CD4-positive, alpha-beta T cell treated with Interleukin-10 for 1 hour (primary cell): Measurements from ENCODE around the gene SRGAP3.
"Not testable (repeated sequence)": the region's sequence is repeated elsewhere in the genome, so short reads cannot be mapped to it uniquely, and the experiment has no call there.

Source experiments
- DNase-seq: peaks from one replicate; pipeline ENCODE4 v3.0.0-alpha.2; 2020

SRGAP3 gene

DNA sequence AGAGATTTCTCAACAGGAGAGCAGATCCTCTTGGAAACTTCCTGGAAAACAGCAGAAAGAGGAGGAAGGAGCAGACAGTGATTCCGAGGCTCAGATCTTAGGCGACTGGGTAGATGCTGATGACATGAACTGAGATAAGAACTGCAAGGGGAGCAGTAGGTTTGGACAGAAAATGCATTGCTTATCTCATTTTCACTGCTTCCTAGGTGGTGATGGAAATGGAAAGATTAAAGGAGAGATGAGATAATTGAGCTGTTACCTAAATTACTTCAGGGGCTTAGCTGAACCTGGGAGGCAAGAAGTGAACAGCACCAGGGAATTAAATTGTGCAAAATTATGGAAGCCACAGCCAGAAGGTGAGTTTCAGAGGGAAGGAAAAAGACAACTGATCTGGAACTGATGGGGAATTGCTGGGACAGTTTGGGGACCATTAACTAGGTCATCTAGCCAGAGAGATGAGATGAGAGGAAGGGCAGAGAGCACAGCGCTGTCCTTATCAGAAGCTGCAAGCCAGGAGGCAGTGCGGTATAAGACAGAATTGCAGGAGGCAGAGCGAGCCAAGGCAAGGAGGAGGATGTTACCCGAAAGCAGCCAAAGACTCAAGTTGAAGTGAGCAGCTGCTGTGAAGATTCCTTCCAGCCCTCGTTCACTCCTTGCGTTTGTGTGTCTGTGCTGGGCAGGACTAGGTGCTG lies 140.4 kb downstream of the SRGAP3 start:
- DNase-seq, result no peak

DNA sequence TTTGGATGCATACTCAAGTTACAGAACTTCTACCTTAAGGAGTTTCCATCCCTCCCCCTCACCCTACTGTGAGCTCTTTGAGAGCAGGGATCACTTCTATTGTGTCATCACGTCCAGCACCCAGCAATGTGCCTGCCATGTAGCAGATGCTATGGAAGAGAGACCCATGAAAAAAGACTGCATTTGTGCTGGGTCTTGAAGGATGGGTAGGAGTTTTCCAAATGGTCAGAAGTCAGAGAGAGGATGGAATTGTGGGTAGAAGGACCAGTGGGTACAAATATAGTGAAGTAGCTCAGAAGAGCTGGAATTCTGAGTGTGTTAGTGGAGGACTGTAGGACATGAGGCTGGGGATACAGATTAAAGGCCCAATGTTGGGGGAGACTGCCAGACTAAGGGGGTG lies 141.7 kb downstream of the SRGAP3 start:
- no peak for DNase-seq

DNA sequence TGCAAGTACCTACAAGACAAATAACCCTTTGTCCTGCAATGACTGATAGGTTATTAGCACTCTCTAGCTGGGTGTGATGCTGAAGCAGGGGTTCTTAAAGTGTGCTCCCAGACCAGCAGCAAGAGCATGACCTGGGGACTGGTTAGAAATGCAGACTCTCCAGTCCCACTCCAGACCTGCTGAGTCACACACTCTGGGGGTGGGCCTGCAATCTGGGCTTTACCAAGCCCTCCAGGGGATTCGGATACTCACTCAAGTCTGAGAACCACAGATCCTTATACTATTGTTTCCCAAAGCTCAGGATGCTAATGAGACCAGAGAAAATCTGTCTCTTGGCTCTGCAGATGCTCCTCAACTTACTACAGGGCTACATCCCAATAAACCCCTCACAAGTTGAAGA lies 144.0 kb downstream of the SRGAP3 start:
- DNase-seq, result no peak

- DNase-seq, result no peak
These were observed 145.3 kb downstream of the SRGAP3 start for GRCh38 chr3:9104121-9104520.

GRCh38 chr3:9102240-9102981 lies 147.0 kb downstream of the SRGAP3 start:
- no peak for DNase-seq

DNA sequence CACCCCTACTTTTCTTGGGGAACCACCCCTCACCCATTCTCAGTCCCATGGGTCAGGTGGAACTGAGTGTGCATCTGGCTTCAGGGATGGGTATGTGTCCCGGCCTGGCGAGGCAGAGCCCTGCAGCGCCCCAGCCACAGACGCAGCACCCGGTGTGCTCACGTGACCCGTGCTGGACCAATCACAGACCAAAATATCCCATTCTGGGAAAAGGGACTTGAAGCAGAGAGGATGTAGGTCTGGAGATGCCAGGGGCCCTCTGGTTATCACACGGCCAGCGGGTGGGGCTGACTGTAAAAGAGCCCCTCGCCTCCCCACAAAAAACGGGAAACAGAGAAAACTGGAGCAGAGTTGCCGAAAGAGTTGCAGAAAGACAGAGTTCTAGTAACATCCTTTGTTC lies 148.2 kb downstream of the SRGAP3 start:
- DNase-seq, result no peak

DNA sequence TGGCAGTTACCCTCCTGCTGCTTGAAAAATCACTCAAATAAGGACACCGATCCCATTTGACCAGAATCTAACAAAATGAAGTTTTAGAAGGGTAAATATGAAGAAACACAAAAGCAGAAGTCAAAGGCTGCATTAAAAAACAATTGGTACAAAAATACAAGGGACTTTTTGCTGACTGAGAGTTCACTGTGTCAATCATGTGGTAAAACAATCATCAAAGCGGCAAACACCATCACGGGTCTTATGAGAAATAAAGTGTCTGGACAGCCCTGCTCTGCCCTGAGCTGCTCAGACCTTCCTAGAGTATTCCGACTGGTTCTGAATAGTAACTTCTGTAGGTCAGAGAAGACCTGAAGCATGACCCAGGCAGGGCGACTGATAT lies 148.9 kb downstream of the SRGAP3 start:
- DNase-seq, result no peak

GRCh38 chr3:9099702-9100512 lies 149.5 kb downstream of the SRGAP3 start:
- no peak for DNase-seq

GRCh38 chr3:9098716-9099675 lies 150.4 kb downstream of the SRGAP3 start:
- DNase-seq, result no peak

GRCh38 chr3:9097495-9097894 lies 152.0 kb downstream of the SRGAP3 start:
- no peak for DNase-seq

DNA sequence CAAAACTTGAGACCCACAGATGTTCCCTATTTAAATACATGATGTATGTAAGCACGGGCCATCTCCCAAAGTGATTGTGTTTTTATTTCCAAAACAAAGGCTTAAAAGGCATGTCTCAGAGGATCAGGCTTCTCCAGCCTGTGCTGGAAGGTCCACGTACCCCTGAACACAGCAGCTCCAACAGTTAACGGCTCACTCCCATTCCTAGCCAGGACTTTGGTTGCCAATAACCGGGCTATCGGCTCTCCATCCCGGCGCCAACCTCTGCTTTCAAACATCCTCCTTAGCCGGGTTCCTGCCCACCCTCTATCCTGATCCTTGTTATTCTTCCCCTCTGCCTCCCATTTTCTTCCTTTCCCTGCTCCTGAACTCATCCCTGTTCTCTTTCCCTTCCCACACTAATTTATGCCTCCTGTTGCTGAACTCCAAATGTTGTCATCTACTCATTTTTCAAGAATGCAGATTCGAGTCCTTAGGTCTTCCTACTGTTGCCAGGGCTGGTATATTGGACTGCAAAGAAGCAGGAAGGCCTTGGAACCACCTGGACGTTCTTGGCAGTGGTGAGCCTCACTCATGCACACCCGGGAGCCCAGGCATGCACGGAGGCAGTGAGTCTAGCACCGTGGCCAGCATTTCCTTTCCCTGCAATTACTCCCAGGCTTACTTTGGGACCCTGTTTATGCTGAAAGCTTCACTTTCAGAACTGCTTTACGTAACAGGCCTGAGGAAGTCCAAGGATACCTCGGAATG lies 157.8 kb downstream of the SRGAP3 start:
- DNase-seq, result no peak

GRCh38 chr3:9088441-9089353 lies 160.7 kb downstream of the SRGAP3 start:
- DNase-seq, result no peak

DNA sequence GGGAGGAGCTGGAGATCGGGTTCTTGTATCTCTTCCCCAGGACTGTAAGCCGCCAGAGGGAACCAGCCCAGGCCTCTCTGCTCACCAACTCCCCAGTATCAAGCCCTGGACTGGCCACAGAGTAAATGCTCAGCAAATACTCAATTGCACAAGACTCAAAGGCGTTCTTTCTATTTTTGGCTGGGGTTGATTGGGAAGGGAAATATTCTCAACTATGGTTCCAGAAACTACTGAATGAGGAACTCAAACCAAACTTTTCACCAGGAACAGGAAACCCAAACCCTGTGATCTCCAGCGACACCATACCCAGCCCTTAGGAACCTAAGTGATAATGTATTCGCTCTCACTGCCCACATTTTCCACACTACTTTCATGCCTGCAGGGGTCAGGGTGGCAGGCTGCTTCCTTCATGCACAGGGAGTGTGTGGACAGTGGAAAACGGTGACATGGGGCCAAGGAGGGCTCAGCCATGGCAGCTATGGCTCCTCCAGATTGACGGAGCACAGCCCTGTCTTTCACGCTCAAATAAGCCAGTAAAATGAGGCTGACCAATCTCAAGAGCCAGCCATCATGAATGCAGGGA lies 161.5 kb downstream of the SRGAP3 start:
- no peak for DNase-seq

DNA sequence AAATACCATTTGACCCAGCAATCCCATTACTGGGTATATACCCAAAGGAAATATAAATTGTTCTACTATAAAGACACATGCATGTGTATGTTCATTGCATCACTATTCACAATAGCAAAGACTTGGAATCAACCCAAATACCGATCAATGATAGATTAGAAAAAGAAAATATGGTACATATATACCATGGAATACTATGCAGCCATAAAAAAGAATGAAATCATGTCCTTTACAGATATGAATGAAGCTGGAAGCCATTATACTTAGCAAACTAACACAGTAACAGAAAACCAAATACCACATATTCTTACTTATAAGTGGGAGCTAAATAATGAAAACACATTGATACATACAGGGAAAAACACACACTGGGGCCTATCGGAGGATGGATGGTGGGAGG lies 164.0 kb downstream of the SRGAP3 start:
- not testable (repeated sequence) for DNase-seq

DNA sequence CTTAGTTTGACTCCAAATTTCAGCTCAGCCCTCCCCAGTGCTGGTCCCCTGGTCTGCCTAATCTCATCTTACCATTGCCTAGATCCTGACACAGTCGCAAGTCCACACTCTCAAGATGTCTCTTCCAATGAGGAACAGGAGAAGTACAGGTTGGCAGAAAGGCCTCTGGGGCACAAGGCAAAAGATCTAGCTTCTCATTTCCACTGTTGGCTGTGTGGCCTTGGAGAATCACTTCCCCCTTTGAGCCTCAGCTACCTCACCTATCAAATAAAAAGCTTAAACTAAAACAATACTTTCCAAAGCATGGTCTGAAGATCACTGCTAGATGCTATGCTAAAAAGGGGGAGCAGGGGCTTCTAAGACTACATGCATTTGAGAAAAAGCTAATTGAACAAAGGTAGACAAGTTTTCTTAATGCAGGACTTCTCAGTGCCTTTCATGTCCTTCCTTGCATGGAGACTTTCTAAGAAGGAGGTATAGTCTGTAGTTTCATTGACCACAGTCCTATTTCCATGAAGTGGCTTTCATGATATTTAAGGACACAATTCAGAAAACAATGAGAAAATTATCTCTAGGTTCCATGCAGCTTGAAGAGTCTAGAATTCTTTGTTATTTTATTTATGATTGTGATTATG lies 168.1 kb downstream of the SRGAP3 start:
- DNase-seq, result no peak

- no peak for DNase-seq
These were observed 169.3 kb downstream of the SRGAP3 start for GRCh38 chr3:9080163-9080562.

GRCh38 chr3:9079676-9080075 lies 169.8 kb downstream of the SRGAP3 start:
- no peak for DNase-seq

DNA sequence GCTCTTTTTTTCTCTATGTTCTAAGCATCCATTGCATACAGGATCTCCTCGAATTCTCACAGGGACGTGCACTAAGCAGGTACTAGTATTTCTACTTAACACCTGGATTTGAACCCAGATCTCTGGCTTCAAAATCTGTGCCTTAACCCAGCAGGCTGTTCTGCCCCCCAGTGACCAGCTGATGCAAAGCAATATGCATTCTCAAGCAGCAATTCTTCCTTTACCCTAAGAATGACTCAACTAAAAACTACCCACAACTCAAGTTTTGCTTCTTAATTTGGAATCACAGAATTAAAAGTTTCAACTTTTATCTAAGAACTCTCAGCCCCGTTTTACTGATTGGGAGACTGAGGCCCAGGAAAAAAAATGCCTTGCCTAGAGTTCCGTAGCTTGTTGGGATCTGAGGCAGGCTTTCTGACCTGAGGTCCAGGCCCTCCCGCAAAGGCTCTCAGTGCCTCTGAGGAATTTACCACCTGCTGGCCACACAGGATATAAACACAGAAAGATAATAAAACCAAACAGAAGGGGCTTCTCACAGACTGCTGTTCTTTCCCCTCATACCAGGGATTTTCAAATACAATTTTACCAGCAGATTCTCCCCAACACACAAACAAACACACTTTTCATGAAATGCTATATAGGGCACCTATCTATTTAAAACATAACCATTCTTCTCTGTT lies 170.7 kb downstream of the SRGAP3 start:
- DNase-seq, result no peak

DNA sequence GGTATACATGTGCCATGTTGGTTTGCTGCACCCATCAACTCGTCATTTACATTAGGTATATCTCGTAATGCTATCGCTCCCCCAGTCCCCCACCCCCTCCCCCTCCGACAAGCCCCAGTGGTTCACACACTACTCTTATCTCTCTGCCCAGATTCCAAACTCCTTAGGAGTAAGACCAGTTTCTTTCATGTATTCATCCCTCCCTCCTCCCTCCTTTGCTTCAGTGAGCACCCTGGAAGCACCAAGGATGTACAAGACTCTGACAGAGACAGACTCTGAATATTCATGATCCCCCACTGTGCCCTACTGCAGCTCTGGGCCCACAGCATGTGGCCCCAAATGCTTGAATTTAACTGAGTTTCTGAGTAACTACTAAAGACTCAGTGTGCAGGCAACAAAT lies 172.4 kb downstream of the SRGAP3 start:
- no peak for DNase-seq
